Esophagus squamous epithelium (tissue), 4 donors: ENCODE data around the gene NAAA.

Experiments
- POLR2A ChIP-seq, 4 donors: fragments of 450-650 bp; IDR thresholded peaks; one replicate each; pipeline ENCODE4 v1.6.1; 2017; ENCODE audit warnings: antibody characterized with exemption in 4 of 4, mild to moderate bottlenecking in 4 of 4, moderate library complexity in 3 of 4
- TF ChIP-seq, protein P1 (sequence below), 6 experiments: fragments of 450-650 bp in 4 of 6; fragments of 200-600 bp in 2 of 6; sonication (generic) in 2 of 6; IDR thresholded peaks; one replicate each; pipeline ENCODE4 v1.5.1; 2016 to 2019; ENCODE audit warnings: antibody characterized with exemption in 6 of 6, mild to moderate bottlenecking in 4 of 6, moderate library complexity in 4 of 6

- TF ChIP-seq, protein P1, sequence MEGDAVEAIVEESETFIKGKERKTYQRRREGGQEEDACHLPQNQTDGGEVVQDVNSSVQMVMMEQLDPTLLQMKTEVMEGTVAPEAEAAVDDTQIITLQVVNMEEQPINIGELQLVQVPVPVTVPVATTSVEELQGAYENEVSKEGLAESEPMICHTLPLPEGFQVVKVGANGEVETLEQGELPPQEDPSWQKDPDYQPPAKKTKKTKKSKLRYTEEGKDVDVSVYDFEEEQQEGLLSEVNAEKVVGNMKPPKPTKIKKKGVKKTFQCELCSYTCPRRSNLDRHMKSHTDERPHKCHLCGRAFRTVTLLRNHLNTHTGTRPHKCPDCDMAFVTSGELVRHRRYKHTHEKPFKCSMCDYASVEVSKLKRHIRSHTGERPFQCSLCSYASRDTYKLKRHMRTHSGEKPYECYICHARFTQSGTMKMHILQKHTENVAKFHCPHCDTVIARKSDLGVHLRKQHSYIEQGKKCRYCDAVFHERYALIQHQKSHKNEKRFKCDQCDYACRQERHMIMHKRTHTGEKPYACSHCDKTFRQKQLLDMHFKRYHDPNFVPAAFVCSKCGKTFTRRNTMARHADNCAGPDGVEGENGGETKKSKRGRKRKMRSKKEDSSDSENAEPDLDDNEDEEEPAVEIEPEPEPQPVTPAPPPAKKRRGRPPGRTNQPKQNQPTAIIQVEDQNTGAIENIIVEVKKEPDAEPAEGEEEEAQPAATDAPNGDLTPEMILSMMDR (IDR thresholded peaks at IDR 0.05) = no peak
- TF ChIP-seq POLR2A (IDR thresholded peaks at IDR 0.05) = no peak
Observed at GRCh38 chr4:75950213-75950815, 9.5 kb upstream of the NAAA start.
